Left lung (tissue), 10 donors: ENCODE data around the gene GRIP1. TPM values are rescaled to one million over a fixed set of nuclear protein-coding genes. Genes with fewer than 3 reads are reported as not detected.
A peak's percentile ranks its signal among the peaks of the same experiment; 100 is the strongest.

Experiments
- ATAC-seq: fragments of 200-7000 bp; cut with Tn5 transposase; one replicate; pipeline ENCODE4 v1.9.1; 2020; ENCODE audit warnings: moderate library complexity
- DNase-seq, 4 donors: peaks; one replicate each; pipeline ENCODE4 v3.0.0-alpha.2; 2013 to 2020
- H3K27ac ChIP-seq, 2 donors: fragments of 200-600 bp; sonication (generic) in 1 of 2; one replicate each; pipeline versions ENCODE4 v1.5.0 to v1.8.0; 2020 to 2021
- H3K27me3 ChIP-seq, 2 donors: fragments of 200-600 bp; sonication (generic) in 1 of 2; one replicate each; pipeline versions ENCODE4 v1.5.0 to v1.8.0; 2020 to 2021
- H3K36me3 ChIP-seq, 2 donors: fragments of 200-600 bp; sonication (generic) in 1 of 2; one replicate each; pipeline versions ENCODE4 v1.5.0 to v1.8.0; 2020 to 2021
- H3K4me1 ChIP-seq, 2 donors: fragments of 200-600 bp; one replicate each; pipeline ENCODE4 v1.8.0; 2021
- H3K4me3 ChIP-seq, 2 donors: fragments of 200-600 bp; sonication (generic) in 1 of 2; one replicate each; pipeline versions ENCODE4 v1.5.0 to v1.8.0; 2020 to 2021; ENCODE audit warnings: mild to moderate bottlenecking in 1 of 2
- H3K9me3 ChIP-seq, 2 donors: fragments of 200-600 bp; sonication (generic) in 1 of 2; one replicate each; pipeline versions ENCODE4 v1.5.0 to v1.8.0; 2020 to 2021
- CTCF ChIP-seq, 2 donors: fragments of 200-600 bp; sonication (generic) in 1 of 2; IDR thresholded peaks; one replicate each; pipeline versions ENCODE4 v1.5.0 to v1.8.0; 2021; ENCODE audit warnings: antibody characterized with exemption in 2 of 2
- intact Hi-C, 2 donors: fragments of 100-400 bp; cut with DNase I; formaldehyde crosslinking; loops; one replicate each; pipeline versions ENCODE4 v1.11.2 to v1.14.2; 2022
- polyA plus RNA-seq, 6 donors: library from polyadenylated mRNA; unstranded; fragments of 120-200 nt; gene quantifications; one replicate each; pipeline ENCODE4 v1.2.1, GENCODE V29; 2013; ENCODE audit not compliant: insufficient read length in 6 of 6
- total RNA-seq, 2 donors: library from RNA; stranded (reverse); fragmentation: NEBNext Ultra II Directional; extraction: Animal tissue kit (Norgen Biotek cat#: 25700); gene quantifications; one replicate each; pipeline ENCODE4 v1.2.1, GENCODE V29; 2021
- donor health status: DM: no; HTN: yes; CAD: no.
- donor health status: DM: no; HTN: no; CAD: no.

The GRIP1 gene
- total and polyA plus RNA-seq, 8 donors, result 1.9 to 10.6 (median 6.0) TPM

GRCh38 chr12:66323017-66323416, 355.9 kb downstream of the GRIP1 start:
- DNase-seq (no peak), ATAC-seq (no peak)
- Histone ChIP-seq H3K27ac (no peak overlapping the region), H3K4me1 (peaks cover 0 to 3% of the 10 kb centered on the region in 2 donors), H3K36me3 (peaks cover 0 to 12% of the 10 kb centered on the region in 2 donors), H3K27me3 (no peaks in the 10 kb centered on the region), H3K9me3 (no peaks in the 10 kb centered on the region), H3K4me3 (no peak overlapping the region)
- intact Hi-C loops, result no loop called here
- no peak for TF ChIP-seq CTCF (IDR thresholded peaks at IDR 0.05)

GRCh38 chr12:66321435-66321834, 357.4 kb downstream of the GRIP1 start:
- intact Hi-C loops, result no loop called here
- peak; percentile 33 for ATAC-seq
- peak overlapping the region in 1 of 2 donors; percentile 28 for H3K27ac ChIP-seq

GRCh38 chr12:66320996-66321395, 357.9 kb downstream of the GRIP1 start:
- Histone ChIP-seq H3K9me3 (no peaks in the 10 kb centered on the region), H3K27ac (peak overlapping the region in 1 of 2 donors; percentile 28), H3K27me3 (no peaks in the 10 kb centered on the region), H3K4me3 (no peak overlapping the region), H3K36me3 (peaks cover 0 to 6% of the 10 kb centered on the region in 2 donors), H3K4me1 (peaks cover 0 to 3% of the 10 kb centered on the region in 2 donors)
- no peak for TF ChIP-seq CTCF (IDR thresholded peaks at IDR 0.05)
- ATAC-seq (no peak), DNase-seq (no peak)
- intact Hi-C loops, result no loop called here

More at GRCh38 chr12:66321435-66321834, 357.4 kb downstream of the GRIP1 start:
- Histone ChIP-seq H3K27me3 (no peaks in the 10 kb centered on the region), H3K9me3 (no peaks in the 10 kb centered on the region), H3K36me3 (peaks cover 0 to 10% of the 10 kb centered on the region in 2 donors), H3K4me3 (no peak overlapping the region), H3K4me1 (peaks cover 0 to 3% of the 10 kb centered on the region in 2 donors)
- TF ChIP-seq CTCF (IDR thresholded peaks at IDR 0.05), result no peak
- DNase-seq, result no peak

- no peak for TF ChIP-seq CTCF (IDR thresholded peaks at IDR 0.05)
- DNase-seq (no peak), ATAC-seq (no peak)
- Histone ChIP-seq H3K27ac (no peak overlapping the region), H3K4me1 (peaks cover 0 to 3% of the 10 kb centered on the region in 2 donors), H3K4me3 (no peak overlapping the region), H3K9me3 (no peaks in the 10 kb centered on the region), H3K27me3 (no peaks in the 10 kb centered on the region), H3K36me3 (no peaks in the 10 kb centered on the region)
- intact Hi-C loops, result no loop called here
Observed at GRCh38 chr12:66319266-66319954, 359.5 kb downstream of the GRIP1 start.

- intact Hi-C loops, result no loop called here
- Histone ChIP-seq H3K27ac (no peak overlapping the region), H3K4me3 (no peak overlapping the region), H3K4me1 (no peaks in the 10 kb centered on the region), H3K27me3 (no peaks in the 10 kb centered on the region), H3K9me3 (no peaks in the 10 kb centered on the region), H3K36me3 (peaks cover 0 to 22% of the 10 kb centered on the region in 2 donors)
- DNase-seq, result no peak
- no peak for TF ChIP-seq CTCF (IDR thresholded peaks at IDR 0.05)
- ATAC-seq, result no peak
Observed at GRCh38 chr12:66314278-66314677, 364.6 kb downstream of the GRIP1 start.
